Measurements from ENCODE around the gene ZNF772.
A peak's percentile ranks its signal among the peaks of the same experiment; 100 is the strongest.
"Not testable (repeated sequence)": the region's sequence is repeated elsewhere in the genome, so short reads cannot be mapped to it uniquely, and the experiment has no call there.

ZNF772 gene

DNA sequence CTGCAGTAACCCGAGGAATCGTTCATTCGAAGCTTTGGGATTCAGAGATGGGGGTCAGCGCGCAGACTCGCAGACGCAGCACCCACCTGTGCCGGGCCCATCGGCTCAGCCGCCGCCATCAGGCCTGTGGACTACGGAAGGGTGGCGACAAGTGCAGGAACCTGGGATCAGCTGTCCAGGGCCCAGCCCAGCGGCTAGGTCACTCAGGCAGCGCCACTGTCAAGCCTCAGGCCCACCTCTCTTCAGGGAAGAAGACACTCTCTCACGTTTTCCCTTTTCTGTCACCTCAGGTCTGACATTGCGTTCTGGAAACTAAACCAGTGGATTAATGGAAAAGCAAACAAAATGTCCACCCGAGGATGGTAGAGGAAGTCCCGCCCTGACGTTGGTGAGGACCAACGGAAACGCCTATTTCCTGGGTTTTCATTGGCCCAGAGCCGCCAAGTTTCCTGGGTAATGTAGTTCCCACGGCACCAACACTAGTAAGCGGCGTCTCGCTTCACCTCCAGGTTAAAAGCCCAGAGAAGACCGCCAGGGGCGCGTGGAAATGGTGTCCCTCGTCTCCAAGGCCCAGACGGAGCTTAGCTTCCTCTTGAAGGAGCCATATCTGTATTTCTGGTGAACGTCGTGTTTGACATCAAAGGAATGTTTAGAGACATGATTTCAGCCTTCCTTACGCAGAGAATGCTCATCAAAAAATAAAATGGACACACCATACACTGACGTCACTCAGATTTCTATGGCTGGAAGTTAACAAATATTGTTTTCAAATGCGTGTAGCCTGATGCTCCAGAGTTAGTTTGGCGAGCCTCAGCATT, at the start of gene ZNF772:
TSS of gene ZNF772 (minus strand) at position 376 of the 818 bp plus-strand sequence. CDS start at position 119, 257 bp downstream.
- DNase-seq (ENCODE audit: low read depth, low spot score) = peak; percentile 97

DNA sequence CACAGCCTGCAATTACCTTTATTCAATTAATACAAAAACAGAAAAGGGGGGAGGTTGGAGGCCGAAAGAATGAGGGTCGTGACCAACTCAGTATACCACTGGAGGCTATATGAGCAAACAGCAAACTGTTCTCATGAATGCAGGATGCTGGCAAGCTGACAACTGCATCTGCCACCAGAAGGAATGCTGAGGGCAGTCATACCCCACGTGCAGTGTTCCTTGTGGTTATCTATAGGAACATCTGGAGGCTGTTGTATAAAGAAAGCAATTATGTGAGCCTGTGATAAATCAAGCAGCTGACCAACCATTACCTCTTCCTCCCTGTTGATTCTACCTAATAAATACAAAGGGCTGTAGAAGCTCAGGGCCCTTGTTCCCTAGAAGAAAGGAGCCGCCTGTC, 40.7 kb upstream of the ZNF772 start:
- not testable (repeated sequence) for DNase-seq (ENCODE audit: low read depth, low spot score)

DNA sequence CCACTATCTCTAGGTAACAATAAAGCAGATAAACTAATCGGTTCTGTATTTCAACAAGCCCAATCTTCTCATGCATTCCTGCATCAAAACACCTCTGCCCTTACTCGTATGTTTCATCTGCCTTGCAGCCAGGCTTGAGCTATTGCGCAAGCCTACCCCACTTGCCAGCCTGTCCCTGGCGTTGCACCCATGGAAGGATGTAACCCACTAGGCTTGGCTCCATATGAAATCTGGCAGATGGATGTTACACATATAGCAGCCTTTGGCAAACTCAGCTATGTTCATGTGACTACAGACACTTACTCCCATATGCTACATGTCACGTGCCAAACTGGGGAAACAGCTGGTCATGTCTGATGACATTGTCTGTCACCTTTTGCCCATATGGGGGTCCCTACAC, 37.9 kb upstream of the ZNF772 start:
- DNase-seq (ENCODE audit: low read depth, low spot score) = no peak

DNA sequence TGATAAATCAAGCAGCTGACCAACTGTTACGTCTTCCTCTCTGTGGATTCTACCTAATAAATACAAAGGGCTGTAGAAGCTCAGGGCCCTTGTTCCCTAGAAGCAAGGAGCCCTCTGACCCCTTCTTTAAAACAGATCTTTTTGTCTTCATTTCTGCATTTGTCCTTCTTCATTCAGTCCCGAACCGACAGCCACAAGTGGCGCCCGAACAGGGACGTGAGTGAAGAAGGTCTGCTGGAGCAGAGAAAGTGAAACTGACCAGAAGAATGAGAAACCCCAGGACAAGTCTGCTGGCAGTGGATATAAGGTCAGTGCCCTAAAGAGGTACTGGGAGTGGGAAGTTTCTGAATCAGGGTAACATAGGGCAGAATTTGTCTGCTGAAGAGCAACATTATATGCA, 35.5 kb upstream of the ZNF772 start:
- DNase-seq (ENCODE audit: low read depth, low spot score) = peak; percentile 51

DNA sequence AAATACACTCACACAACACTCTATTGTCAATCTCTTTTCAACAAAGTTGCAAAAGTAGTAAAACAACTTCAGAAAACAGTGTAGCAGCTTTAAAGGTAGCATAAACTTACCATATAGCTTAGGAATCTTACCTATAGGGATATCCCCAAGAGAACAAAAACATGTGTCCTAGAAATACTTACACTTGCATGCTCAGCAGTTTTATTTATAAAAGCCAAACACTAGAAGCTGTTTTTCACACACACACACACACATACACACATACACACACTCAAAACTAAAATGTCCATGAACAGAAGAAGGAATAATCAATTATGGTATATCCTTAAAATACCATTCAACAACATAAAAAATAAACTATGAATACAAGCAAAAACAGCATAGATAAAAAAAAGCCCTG, 34.1 kb upstream of the ZNF772 start:
- no peak for DNase-seq (ENCODE audit: low read depth, low spot score)

DNA sequence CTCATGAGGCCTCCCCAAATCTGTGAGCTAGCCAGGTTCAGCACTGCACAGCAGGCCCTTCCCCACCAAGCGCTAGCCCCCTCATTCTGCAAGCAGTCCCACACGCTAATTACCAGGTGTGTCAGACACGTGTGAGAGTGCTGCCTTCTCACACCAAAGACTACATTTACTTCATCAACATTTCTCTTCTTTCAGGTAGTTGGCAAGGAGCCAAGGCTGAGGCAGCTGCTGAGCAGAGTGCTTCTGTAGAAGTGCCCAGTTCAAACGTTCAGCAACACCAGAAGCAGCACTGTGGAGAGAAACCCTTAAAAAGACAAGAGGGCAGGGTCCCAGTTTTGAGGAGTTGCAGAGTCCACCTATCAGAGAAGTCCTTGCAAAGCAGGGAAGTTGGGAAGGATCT, 28.8 kb upstream of the ZNF772 start:
- no peak for DNase-seq (ENCODE audit: low read depth, low spot score)

DNA sequence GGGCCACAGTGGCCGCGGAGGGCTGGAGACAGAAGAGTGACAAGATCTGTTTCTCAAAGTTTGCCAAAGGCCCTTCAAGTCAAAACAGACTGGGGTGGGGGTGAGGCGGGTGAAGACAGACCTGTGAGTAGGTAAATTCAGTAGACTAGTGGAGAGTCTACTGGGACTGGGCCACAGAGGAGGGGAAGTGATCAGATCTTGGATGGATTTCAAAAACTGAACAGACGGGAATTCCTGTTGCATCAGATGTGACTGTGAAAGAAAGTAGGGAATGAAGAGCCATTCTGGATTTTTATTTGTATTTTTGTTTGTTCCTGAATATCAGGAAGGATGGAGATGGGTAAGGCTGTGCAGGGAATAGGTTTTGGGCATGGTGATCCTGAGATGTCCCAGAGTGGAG, 23.0 kb upstream of the ZNF772 start:
- DNase-seq (ENCODE audit: low read depth, low spot score) = peak; percentile 43

DNA sequence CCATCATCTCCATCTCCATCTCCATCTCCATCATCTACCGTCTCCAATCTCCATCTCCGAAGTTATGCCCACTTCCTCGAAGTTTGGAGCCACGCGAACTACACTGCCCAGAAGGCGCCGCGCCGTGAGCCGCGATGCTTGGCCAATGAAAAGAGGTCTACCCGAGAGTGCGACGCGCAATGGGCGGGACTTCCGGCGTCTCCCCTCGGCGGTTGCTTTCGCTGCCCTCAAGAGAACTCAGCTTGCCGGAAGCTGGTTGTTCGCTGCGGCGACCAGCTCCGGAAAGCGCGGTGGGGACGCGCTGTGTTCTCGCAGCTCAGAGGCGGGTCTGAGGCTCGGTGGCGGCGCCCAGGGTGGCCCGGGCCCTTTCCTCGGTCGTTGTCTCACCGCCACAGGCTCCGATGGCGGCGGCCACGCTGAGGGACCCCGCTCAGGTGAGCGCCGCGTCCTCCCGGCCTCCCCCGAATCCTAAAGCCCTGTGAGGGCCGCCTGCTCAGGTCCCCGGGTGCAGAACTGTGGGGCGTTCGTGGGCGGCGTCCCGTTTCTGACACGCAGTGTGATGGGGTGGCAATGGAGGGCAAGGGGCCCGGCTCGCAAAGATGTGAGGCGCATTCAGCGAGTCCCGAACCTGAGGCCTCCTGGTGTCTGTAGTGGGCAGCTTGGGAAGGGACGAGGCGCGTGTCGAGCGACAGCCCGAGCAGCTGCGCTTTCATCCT, 22.5 kb upstream of the ZNF772 start, which contains the start of gene ZNF773:
TSS of gene ZNF773 (plus strand) at position 259 of the 716 bp plus-strand sequence. CDS start at position 402, 143 bp downstream.
- peak; percentile 98 for DNase-seq (ENCODE audit: low read depth, low spot score)

DNA sequence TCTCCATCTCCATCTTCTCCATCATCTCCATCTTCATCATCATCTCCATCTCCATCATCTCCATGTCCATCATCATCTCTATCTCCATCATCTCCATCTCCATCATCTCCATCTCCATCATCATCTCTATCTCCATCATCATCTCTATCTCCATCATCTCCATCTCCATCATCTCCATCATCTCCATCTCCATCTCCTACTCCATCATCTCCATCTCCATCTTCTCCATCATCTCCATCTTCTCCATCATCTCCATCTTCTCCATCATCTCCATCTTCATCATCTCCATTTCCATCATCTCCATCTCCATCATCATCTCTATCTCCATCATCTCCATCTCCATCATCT, 21.9 kb upstream of the ZNF772 start:
- DNase-seq (ENCODE audit: low read depth, low spot score) = not testable (repeated sequence)

DNA sequence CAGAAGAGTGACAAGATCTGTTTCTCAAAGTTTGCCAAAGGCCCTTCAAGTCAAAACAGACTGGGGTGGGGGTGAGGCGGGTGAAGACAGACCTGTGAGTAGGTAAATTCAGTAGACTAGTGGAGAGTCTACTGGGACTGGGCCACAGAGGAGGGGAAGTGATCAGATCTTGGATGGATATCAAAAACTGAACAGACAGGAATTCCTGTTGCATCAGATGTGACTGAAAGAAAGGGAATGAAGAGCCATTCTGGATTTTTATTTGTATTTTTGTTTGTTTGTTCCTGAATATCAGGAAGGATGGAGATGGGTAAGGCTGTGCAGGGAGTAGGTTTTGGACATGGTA, 10.9 kb upstream of the ZNF772 start:
- peak; percentile 18 for DNase-seq (ENCODE audit: low read depth, low spot score)

DNA sequence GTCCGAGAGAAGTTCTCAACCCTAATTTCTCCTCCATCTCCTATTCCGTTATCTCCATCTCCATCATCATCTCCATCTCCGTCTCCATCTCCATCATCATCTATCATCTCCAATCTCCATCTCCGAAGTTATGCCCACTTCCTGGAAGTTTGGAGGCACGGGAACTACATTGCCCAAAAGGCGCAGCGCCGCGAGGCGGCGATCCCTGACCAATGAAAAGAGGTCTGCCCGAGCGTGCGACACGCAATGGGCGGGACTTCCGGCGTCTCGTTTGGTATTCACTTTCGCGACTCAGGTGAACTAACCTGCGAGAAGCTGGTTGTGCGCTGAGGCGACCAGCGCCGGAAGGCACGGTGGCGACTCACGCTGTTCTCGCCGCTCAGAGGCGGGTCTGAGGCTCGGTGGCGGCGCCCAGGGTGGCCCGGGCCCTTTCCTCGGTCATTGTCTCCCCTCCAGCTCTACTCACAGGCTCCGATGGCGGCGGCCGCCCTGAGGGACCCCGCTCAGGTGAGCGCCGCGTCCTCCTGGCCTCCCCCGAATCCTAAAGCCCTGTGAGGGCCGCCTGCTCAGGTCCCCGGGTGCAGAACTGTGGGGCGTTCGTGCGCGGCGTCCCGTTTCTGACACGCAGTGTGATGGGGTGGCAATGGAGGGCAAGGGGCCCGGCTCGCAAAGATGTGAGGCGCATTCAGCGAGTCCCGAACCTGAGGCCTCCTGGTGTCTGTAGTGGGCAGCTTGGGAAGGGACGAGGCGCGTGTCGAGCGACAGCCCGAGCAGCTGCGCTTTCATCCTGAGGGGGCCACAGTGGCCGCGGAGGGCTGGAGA, 10.3 kb upstream of the ZNF772 start, which contains the start of gene ZNF419:
TSS of gene ZNF419 (plus strand) at position 274 of the 822 bp plus-strand sequence. CDS start at position 475, 201 bp downstream.
- peak; percentile 95 for DNase-seq (ENCODE audit: low read depth, low spot score)

DNA sequence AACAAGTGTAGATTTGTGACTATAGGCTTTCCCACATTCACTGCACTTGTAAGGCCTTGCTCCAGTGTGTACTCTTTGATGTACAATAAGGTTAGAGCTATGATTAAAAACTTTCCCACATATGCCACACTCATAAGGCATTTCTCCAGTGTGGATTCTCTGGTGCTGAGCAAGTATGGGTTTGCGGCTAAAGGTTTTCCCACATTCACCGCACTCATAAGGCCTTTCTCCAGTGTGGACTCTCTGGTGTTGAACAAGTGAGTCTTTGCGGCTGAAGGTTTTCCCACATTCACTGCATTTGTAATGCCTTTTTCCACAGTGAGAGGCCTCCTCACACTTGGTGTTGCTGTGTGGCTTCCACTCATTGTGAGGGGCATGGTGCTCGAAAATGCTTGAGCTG, 3.7 kb downstream of the ZNF772 start:
- DNase-seq (ENCODE audit: low read depth, low spot score) = no peak

DNA sequence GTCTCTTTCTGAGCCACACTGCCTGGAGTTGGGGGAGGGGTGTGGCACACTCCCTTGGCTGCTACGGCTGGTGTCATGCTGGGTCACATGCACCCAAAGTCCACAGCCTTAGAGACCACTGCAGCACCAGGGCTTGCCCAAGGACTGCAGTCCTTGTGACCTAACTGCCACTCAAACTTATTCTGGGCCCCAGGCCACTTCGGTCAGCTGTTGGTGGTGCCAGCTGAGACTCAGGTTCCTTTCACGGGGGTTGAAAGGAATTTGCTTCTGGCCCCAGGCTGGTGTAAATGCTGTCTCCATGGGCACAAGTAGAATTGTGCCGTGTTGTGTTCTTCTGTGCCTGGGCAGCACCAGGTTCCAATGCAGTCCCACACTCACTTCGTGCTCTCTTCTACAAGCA, 10.9 kb downstream of the ZNF772 start:
- no peak for DNase-seq (ENCODE audit: low read depth, low spot score)

DNA sequence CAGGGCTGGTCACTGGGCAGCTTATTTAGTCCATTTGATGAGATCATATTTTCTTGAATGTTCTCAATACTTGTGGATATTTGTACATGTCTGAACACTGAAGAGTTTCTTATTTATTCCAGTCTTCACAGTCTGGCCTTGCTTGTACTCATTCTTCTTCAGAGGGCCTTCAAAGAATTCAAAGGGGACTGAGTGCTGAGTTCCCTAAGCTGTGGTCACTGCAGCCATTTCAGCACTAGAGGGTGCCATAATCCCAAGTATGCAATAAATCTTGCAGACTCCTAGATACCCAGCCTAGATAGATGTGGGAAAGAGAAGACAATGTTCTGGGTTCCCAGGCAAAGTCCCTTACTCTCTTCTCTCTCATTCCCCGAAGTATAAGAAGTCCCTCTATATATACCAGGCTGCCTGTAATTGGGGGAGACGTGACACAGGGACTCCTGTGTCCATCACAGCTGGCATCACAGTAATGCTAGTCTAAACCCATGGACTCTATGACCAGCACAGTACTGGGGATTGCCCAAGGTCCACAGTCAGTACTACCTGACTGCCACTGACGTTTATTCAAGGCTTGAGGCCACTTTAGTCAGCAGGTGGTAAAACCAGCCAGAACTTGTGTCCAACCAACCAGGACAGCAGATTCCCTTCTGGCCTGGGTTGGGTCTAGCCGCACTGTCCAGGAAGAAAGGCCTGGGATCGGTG, 11.5 kb downstream of the ZNF772 start:
- DNase-seq (ENCODE audit: low read depth, low spot score) = no peak

DNA sequence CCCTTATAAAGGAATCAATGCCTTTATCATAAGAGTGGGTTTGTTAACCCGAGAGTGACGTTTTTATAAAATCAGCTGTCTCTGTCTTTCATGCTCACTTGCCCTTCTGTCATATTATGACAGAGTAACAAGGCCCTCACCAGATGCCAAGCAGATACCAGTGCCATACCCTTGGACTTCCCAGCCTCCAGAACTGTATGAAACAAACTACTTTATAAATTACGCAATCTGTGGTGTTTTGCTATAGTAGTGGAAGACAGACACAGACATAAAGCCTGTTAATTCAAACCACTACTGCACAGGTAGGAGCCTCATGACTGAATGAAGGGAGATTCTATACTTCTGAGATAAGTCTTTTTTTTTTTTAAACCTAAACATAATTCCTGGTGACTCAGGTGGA, 25.1 kb downstream of the ZNF772 start:
- DNase-seq (ENCODE audit: low read depth, low spot score) = no peak

DNA sequence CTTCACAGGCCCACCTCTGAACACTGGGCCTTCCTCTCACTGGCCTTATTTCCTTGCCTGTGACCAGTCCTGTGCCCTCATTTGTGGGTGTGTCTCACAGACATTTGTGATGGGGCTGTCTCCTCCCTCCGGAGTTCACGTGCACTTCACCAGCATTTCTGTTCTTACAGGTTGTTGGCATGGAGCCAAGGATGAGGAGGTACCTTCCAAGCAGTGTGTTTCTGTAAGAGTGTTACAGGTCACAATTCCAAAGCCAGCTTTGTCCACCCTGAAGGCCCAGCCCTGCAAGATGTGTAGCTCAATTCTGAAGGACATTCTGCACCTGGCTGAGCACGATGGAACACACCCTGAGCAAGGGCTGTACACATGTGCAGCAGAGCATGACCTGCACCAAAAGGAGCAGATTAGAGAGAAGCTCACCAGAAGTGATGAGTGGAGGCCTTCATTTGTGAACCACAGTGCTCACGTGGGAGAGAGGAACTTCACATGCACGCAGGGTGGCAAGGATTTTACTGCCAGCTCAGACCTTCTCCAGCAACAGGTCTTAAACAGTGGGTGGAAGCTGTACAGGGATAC, 34.2 kb downstream of the ZNF772 start:
- DNase-seq (ENCODE audit: low read depth, low spot score) = no peak

DNA sequence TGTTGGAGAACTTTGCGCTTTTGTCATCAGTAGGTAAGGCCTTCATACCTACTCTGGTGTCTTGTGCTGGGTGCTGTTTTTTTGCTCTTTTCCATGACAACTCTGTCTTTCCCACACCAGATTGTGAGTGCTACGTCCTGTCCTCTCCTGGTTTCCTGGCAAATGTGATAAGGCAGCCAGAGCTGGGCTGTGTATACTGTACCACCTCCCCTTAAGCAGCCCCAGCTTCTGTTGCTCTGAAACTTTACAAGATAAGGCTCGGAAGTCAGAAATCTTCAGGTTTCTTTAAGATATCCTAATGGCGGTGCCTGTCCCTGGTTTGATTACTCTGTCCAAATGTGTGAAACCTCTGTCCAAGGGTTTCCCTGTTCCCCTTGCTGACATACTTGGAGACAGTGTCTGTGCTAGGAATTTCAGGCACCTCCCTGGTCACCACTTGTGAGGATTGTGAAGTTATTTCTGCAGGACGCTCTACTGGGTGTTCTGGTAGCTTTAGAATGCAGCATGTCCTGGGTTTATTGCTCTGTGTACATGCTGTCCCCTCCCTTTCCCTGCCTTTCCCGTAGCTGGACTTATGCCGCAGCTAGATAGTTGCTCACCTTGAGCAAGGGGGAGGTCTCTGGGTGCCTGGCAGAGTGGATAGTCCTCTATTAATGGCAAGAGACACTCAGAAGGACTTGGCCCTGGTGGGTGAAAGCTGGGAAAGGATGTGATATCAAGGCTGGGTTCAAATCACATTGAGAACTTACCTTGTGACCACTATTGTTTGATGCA, 35.2 kb downstream of the ZNF772 start:
- no peak for DNase-seq (ENCODE audit: low read depth, low spot score)

DNA sequence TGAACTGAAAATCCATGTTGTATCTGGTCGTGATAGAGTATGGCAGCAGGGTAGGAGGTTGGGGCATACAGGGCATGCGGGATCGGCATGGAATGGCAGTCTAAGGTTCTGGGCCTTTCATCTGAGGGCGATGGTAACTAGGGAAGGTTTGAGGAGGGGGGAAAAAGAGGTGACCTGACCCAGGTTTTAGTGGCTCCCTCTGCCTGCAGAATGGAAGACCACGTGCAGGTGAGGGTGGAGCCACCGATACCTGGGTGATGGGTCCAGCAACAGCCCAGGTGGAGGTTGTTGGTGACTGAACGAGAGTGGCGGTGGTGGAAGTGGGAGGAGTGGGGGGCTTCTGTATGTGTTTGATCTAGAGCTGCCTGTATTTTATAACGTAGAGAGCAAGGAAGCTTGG, 38.4 kb downstream of the ZNF772 start:
- no peak for DNase-seq (ENCODE audit: low read depth, low spot score)

DNA sequence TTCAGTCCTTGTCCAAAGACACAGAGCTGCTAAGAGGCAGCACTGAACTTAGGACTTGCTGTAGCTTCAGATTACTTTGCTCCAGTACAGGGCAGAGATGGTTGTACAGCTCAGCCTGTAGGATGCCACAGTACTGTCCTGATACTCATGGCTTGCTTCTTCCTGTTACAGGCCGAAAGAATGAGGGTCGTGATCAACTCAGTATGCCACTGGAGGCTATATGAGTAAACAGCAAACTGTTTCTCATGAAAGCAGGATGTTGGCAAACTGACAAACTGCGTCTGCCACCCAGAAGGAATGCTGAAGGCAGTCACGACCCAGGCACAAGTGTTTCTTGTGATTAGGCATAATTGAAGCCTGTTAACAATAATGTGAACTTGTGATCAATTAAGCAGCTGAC, 39.4 kb downstream of the ZNF772 start:
- peak; percentile 13 for DNase-seq (ENCODE audit: low read depth, low spot score)

DNA sequence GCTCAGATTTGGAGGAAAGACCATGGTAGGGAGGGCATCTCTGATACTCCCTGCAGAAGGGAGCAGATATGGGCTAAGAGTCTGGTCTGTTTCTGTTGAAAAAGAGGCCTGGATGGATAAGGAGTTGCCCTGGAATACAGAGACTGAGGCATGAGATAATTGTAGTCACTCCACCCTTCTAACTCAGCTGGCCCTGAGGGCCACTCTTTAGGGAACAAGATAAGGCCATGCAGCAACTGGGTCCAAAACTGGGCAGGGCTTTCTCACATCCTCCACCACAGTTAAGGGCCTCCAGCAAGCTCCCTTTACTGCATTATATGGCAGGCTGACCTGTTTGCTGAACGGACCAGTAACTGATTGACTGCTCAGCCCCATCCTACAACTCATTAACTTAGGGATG, 40.9 kb downstream of the ZNF772 start:
- DNase-seq (ENCODE audit: low read depth, low spot score) = no peak
